WTC11 (cell line): ENCODE data around the gene ANKRD49. TPM values are rescaled to one million over a fixed set of nuclear protein-coding genes. Genes with fewer than 3 reads are reported as not detected.

Source experiments
- ATAC-seq: fragments of 200-7000 bp; cut with Tn5 transposase; 2 replicates; pipeline ENCODE4 v1.10.0; 2021; ENCODE audit warnings: mild to moderate bottlenecking, moderate library complexity
- CTCF ChIA-PET: fragments of 300-600 bp; sonication (Branson Sonifier 250); formaldehyde crosslinking; loops from one replicate; lab custom pipeline; 2021; ENCODE audit warnings: antibody characterized with exemption; lab: Charles Lee
- POLR2A ChIA-PET: fragments of 350-600 bp; sonication (Branson Sonifier 250); formaldehyde crosslinking; loops from one replicate; lab custom pipeline; 2021; ENCODE audit warnings: antibody characterized with exemption; lab: Charles Lee
- DNase-seq: peaks from one replicate; pipeline ENCODE4 v3.0.0; 2021; ENCODE audit warnings: low spot score
- H3K27ac Mint-ChIP-seq: 2 replicates; pipeline ENCODE4 v1.8.0; 2021; ENCODE audit warnings: mixed read lengths
- H3K27me3 Mint-ChIP-seq: 2 replicates; pipeline ENCODE4 v1.8.0; 2021; ENCODE audit warnings: low read depth, mild to moderate bottlenecking, moderate library complexity, mixed read lengths
- H3K36me3 Mint-ChIP-seq: 2 replicates; pipeline ENCODE4 v1.8.0; 2021; ENCODE audit warnings: mixed read lengths
- H3K4me1 Mint-ChIP-seq: 2 replicates; pipeline ENCODE4 v1.8.0; 2022; ENCODE audit warnings: mixed read lengths
- H3K4me3 Mint-ChIP-seq: 2 replicates; pipeline ENCODE4 v1.8.0; 2021; ENCODE audit warnings: mild to moderate bottlenecking, moderate library complexity, mixed read lengths
- H3K9me3 Mint-ChIP-seq: 2 replicates; pipeline ENCODE4 v1.8.0; 2021; ENCODE audit warnings: mixed read lengths
- AR ChIP-seq: fragments of 250-450 bp; sonication (Bioruptor Pico); IDR thresholded peaks from 2 replicates; pipeline ENCODE4 v1.9.0; 2021; ENCODE audit warnings: mild to moderate bottlenecking
- ATF1 ChIP-seq: sonication (generic); formaldehyde crosslinking; IDR thresholded peaks from 2 replicates; pipeline ENCODE4 v1.8.1; 2023; ENCODE audit warnings: mild to moderate bottlenecking, moderate library complexity, missing genetic modification reagents
- E2F5 ChIP-seq: sonication (generic); formaldehyde crosslinking; IDR thresholded peaks from 2 replicates; pipeline ENCODE4 v1.8.1; 2022; ENCODE audit warnings: mild to moderate bottlenecking, moderate library complexity, missing genetic modification reagents
- FOXJ3 ChIP-seq: sonication (generic); formaldehyde crosslinking; IDR thresholded peaks from 2 replicates; pipeline ENCODE4 v1.9.0; 2021; ENCODE audit warnings: missing genetic modification reagents, mild to moderate bottlenecking, borderline replicate concordance
- FOXP1 ChIP-seq: sonication (generic); formaldehyde crosslinking; IDR thresholded peaks from 2 replicates; pipeline ENCODE4 v1.8.0; 2022; ENCODE audit warnings: missing genetic modification reagents, mild to moderate bottlenecking, moderate library complexity, borderline replicate concordance
- IRF2 ChIP-seq: sonication (generic); formaldehyde crosslinking; IDR thresholded peaks from 2 replicates; pipeline ENCODE4 v1.8.0; 2022; ENCODE audit warnings: low read depth, missing genetic modification reagents, borderline replicate concordance
- JAZF1 ChIP-seq: fragments of 250-450 bp; sonication (Bioruptor Pico); IDR thresholded peaks from 2 replicates; pipeline ENCODE4 v1.9.0; 2021; ENCODE audit warnings: moderate library complexity, mild to moderate bottlenecking, inconsistent platforms
- KAT7 ChIP-seq: sonication (generic); formaldehyde crosslinking; IDR thresholded peaks from 2 replicates; pipeline ENCODE4 v1.8.1; 2023; ENCODE audit warnings: missing genetic modification reagents, mild to moderate bottlenecking, borderline replicate concordance
- PRRX2 ChIP-seq: fragments of 250-450 bp; sonication (Bioruptor Pico); IDR thresholded peaks from 2 replicates; pipeline ENCODE4 v1.8.0; 2021; ENCODE audit warnings: mild to moderate bottlenecking
- RORB ChIP-seq: fragments of 250-450 bp; sonication (Bioruptor Pico); IDR thresholded peaks from 2 replicates; pipeline ENCODE4 v1.9.0; 2021; ENCODE audit warnings: mild to moderate bottlenecking
- SP1 ChIP-seq: sonication (generic); formaldehyde crosslinking; conservative IDR thresholded peaks from 2 replicates; pipeline ENCODE4 v1.8.1; 2022; ENCODE audit warnings: missing genetic modification reagents
- TEAD1 ChIP-seq: sonication (generic); formaldehyde crosslinking; IDR thresholded peaks from 2 replicates; pipeline ENCODE4 v1.8.0; 2022; ENCODE audit warnings: mild to moderate bottlenecking, missing genetic modification reagents
- USF1 ChIP-seq: sonication (generic); formaldehyde crosslinking; IDR thresholded peaks from 2 replicates; pipeline ENCODE4 v1.8.0; 2022; ENCODE audit warnings: mild to moderate bottlenecking, missing genetic modification reagents
- ZBTB21 ChIP-seq: sonication (generic); formaldehyde crosslinking; IDR thresholded peaks from 2 replicates; pipeline ENCODE4 v1.8.1; 2023; ENCODE audit warnings: mild to moderate bottlenecking, missing genetic modification reagents, borderline replicate concordance
- ZBTB43 ChIP-seq: sonication (generic); formaldehyde crosslinking; IDR thresholded peaks from 2 replicates; pipeline ENCODE4 v1.8.1; 2023; ENCODE audit warnings: mild to moderate bottlenecking, missing genetic modification reagents
- ZNF138 ChIP-seq: sonication (generic); formaldehyde crosslinking; conservative IDR thresholded peaks from 2 replicates; pipeline ENCODE4 v1.8.1; 2022; ENCODE audit warnings: mild to moderate bottlenecking, moderate library complexity, missing genetic modification reagents
- ZNF671 ChIP-seq: fragments of 250-450 bp; sonication (Bioruptor Pico); IDR thresholded peaks from 2 replicates; pipeline ENCODE4 v1.8.0; 2021; ENCODE audit warnings: mild to moderate bottlenecking
- total RNA-seq: library from RNA; stranded (reverse); gene quantifications from 3 replicates; pipeline ENCODE4 v1.2.3, GENCODE V29; 2021
- TF ChIP-seq, protein P1 (sequence below): sonication (generic); formaldehyde crosslinking; IDR thresholded peaks from 2 replicates; pipeline ENCODE4 v1.8.1; 2022; ENCODE audit warnings: low read depth, missing genetic modification reagents, borderline replicate concordance
- TF ChIP-seq, protein P2 (sequence below): sonication (generic); formaldehyde crosslinking; IDR thresholded peaks from 2 replicates; pipeline ENCODE4 v1.8.0; 2022; ENCODE audit warnings: mild to moderate bottlenecking, missing genetic modification reagents
- TF ChIP-seq, protein P3 (sequence below): sonication (generic); formaldehyde crosslinking; IDR thresholded peaks from 2 replicates; pipeline ENCODE4 v1.8.1; 2022; ENCODE audit warnings: mild to moderate bottlenecking, missing genetic modification reagents, moderate library complexity, borderline replicate concordance
- TF ChIP-seq, protein P4 (sequence below): sonication (generic); formaldehyde crosslinking; IDR thresholded peaks from 2 replicates; pipeline ENCODE4 v1.8.1; 2023; ENCODE audit warnings: mild to moderate bottlenecking, moderate library complexity, missing genetic modification reagents

Gene ANKRD49
- total RNA-seq, 1 experiment from 2014 or later, result 9.5 TPM

DNA sequence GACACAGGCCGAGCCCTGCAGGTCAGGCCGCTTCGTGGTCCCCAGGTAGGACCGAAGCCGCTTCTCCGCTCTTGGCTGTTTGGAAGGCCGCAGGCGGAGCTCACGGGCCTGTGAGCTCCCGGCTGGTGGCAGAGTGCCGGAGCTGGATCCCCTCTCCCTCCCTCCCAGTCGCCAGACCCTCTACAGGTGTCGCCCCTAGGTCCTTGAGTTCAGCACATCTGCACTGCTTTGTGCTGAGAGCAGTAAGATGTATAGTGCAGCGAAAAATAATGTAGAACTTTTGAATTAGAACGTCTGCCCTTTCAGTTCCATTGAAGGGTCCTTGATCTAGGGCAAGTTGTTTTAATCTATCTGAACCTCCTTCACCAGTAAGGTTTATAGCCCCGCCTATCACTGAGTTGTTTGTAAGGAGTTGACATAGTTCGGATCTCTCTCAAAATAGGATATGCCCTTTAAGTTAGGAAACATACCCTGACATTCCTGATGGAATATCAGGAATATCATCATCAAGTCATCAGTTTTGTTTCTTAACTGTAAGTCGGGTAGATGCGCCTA is 419 bp downstream of the ANKRD49 start:
- H3K27me3 Mint-ChIP-seq, result no peaks in the 10 kb centered on the region
- H3K4me1 Mint-ChIP-seq, result peaks cover 11% of the 10 kb centered on the region
- ChIA-PET CTCF (interaction anchor here (0.6 to 2.2 kb wide), 4 partner anchors 11 to 599 kb away, joined by 3 to 14 read pairs (median 6); no protein-coding TSS in a partner anchor), POLR2A (interaction anchor here (0.6 kb wide), 2 partner anchors 50 to 366 kb away, joined by 3 read pairs; partner anchors contain the start of gene PANX1)
- ATAC-seq (peak; percentile 76), DNase-seq (no peak)
- H3K36me3 Mint-ChIP-seq, result peaks cover 19% of the 10 kb centered on the region
- H3K4me3 Mint-ChIP-seq, result peak overlapping the region; percentile 95
- peak overlapping the region; percentile 52 for H3K27ac Mint-ChIP-seq
- no peaks in the 10 kb centered on the region for H3K9me3 Mint-ChIP-seq
- TF ChIP-seq SP1 (peak; percentile 1; the same call in 1 of the 2 replicates), FOXP1 (CRISPR knock-in tag) (no peak), IRF2 (CRISPR knock-in tag) (no peak), AR (CRISPR knock-in tag) (0 out of 2 replicates have a peak, but pooled peaks have one; percentile 35), KAT7 (0 out of 2 replicates have a peak, but pooled peaks have one; percentile 32), TEAD1 (0 out of 2 replicates have a peak, but pooled peaks have one; percentile 16)
- TF ChIP-seq, protein P1, sequence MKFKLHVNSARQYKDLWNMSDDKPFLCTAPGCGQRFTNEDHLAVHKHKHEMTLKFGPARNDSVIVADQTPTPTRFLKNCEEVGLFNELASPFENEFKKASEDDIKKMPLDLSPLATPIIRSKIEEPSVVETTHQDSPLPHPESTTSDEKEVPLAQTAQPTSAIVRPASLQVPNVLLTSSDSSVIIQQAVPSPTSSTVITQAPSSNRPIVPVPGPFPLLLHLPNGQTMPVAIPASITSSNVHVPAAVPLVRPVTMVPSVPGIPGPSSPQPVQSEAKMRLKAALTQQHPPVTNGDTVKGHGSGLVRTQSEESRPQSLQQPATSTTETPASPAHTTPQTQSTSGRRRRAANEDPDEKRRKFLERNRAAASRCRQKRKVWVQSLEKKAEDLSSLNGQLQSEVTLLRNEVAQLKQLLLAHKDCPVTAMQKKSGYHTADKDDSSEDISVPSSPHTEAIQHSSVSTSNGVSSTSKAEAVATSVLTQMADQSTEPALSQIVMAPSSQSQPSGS, result no peak
- TF ChIP-seq, protein P2, sequence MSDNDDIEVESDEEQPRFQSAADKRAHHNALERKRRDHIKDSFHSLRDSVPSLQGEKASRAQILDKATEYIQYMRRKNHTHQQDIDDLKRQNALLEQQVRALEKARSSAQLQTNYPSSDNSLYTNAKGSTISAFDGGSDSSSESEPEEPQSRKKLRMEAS, result no peak
- TF ChIP-seq, protein P3, sequence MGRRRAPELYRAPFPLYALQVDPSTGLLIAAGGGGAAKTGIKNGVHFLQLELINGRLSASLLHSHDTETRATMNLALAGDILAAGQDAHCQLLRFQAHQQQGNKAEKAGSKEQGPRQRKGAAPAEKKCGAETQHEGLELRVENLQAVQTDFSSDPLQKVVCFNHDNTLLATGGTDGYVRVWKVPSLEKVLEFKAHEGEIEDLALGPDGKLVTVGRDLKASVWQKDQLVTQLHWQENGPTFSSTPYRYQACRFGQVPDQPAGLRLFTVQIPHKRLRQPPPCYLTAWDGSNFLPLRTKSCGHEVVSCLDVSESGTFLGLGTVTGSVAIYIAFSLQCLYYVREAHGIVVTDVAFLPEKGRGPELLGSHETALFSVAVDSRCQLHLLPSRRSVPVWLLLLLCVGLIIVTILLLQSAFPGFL, result no peak

DNA sequence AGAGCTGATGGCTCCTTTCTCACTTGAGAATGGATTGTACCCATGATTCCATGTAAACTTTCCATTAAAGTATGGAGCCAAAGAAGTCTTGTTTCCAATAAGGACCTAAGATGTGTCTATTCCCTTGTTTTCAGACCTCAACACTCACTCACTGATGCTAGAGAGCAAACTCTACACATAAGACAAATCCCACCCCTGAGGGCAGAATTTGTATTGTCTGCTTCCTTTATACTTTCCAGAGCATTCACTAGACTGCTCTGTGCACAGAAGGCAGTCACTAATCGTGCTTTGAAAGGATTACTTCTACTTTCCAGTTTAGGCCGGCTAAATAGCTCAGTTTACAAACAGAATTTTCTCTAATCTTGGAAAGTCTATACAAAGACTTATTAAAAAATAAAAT is 6.4 kb downstream of the ANKRD49 start:
- DNase-seq (no peak), ATAC-seq (no peak)
- Mint-ChIP-seq H3K9me3 (no peaks in the 10 kb centered on the region), H3K4me1 (no peaks in the 10 kb centered on the region), H3K27me3 (no peaks in the 10 kb centered on the region), H3K36me3 (peaks cover 9% of the 10 kb centered on the region; the same call in 1 of the 2 replicates), H3K4me3 (no peak overlapping the region), H3K27ac (no peak overlapping the region)
- CTCF ChIA-PET, result interaction anchor here (2.1 kb wide), 1 partner anchor 605 kb away, joined by 4 read pairs; no protein-coding TSS in a partner anchor
- POLR2A ChIA-PET, result no interaction called here
- TF ChIP-seq ZNF138 (CRISPR knock-in tag) (no peak), IRF2 (CRISPR knock-in tag) (no peak), ATF1 (CRISPR knock-in tag) (no peak), ZBTB21 (CRISPR knock-in tag) (no peak), RORB (CRISPR knock-in tag) (no peak), JAZF1 (CRISPR knock-in tag) (no peak), USF1 (CRISPR knock-in tag) (no peak), E2F5 (CRISPR knock-in tag) (no peak), ZNF671 (no peak), PRRX2 (CRISPR knock-in tag) (no peak), FOXP1 (CRISPR knock-in tag) (no peak), FOXJ3 (CRISPR knock-in tag) (no peak), ZBTB43 (no peak)
- TF ChIP-seq, protein P4, sequence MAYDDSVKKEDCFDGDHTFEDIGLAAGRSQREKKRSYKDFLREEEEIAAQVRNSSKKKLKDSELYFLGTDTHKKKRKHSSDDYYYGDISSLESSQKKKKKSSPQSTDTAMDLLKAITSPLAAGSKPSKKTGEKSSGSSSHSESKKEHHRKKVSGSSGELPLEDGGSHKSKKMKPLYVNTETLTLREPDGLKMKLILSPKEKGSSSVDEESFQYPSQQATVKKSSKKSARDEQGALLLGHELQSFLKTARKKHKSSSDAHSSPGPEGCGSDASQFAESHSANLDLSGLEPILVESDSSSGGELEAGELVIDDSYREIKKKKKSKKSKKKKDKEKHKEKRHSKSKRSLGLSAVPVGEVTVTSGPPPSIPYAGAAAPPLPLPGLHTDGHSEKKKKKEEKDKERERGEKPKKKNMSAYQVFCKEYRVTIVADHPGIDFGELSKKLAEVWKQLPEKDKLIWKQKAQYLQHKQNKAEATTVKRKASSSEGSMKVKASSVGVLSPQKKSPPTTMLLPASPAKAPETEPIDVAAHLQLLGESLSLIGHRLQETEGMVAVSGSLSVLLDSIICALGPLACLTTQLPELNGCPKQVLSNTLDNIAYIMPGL (CRISPR knock-in tag), result no peak
